Measurements from ENCODE around the gene SRSF2. TPM values are rescaled to one million over a fixed set of nuclear protein-coding genes. Genes with fewer than 3 reads are reported as not detected.
"Not testable (repeated sequence)": the region's sequence is repeated elsewhere in the genome, so short reads cannot be mapped to it uniquely, and the experiment has no call there.

The SRSF2 gene
- total RNA-seq, 4 donors from 2014 or later = 208 to 463 (median 244) TPM

DNA sequence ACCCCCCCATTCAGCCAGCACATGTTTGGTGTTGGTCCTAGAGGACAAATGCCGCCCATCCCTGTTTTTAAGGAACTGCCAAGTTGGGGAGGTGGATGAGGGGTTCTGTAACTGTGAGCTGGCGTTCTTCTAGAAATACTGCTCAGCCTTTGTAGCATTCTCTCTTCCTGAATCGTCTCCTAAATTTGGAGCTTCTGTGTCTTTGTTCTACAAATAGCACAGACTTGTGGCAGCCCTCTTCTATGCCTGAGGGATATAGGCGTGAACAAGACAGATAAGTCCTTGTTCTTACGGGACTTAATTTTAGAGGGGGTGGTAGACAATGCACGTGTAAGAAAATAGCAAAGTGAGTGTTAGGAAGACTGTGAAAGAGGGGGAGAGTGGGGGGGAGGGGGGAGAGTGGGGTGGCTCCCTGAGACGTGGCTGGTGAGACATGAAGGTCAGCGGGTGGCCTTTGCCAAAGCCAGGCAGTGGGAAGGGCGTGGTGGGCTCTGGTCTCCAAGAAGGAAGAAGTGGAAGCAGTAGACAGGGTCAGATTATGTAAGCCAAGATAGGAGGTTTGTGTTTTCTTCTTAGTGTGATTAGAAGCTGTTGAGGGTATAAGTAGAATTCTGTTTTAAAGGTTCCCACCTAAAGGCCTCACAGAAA lies 10.7 kb upstream of the SRSF2 start:
- DNase-seq (ENCODE audit: low spot score) (no peak), ATAC-seq (ENCODE audit: low FRiP score) (no peak)
- no peak for TF ChIP-seq CTCF (IDR thresholded peaks at IDR 0.05)

- not testable (repeated sequence) for DNase-seq (ENCODE audit: low spot score); ATAC-seq (ENCODE audit: low FRiP score)
Measured at GRCh38 chr17:76745785-76746184, 8.7 kb upstream of the SRSF2 start.

- ATAC-seq (ENCODE audit: low FRiP score) = no peak
- TF ChIP-seq CTCF (IDR thresholded peaks at IDR 0.05) = no peak
- no peak for DNase-seq (ENCODE audit: low spot score)
Measured at GRCh38 chr17:76744747-76745146, 7.6 kb upstream of the SRSF2 start.

GRCh38 chr17:76742958-76743357 lies 5.8 kb upstream of the SRSF2 start:
- DNase-seq (ENCODE audit: low spot score) (no peak), ATAC-seq (ENCODE audit: low FRiP score) (no peak)
- no peak for TF ChIP-seq CTCF (IDR thresholded peaks at IDR 0.05)

GRCh38 chr17:76740329-76741118 lies 3.4 kb upstream of the SRSF2 start:
- ATAC-seq (ENCODE audit: low FRiP score) (no peak), DNase-seq (ENCODE audit: low spot score) (no peak)
- no peak for TF ChIP-seq CTCF (IDR thresholded peaks at IDR 0.05)

- not testable (repeated sequence) for ATAC-seq (ENCODE audit: low FRiP score); DNase-seq (ENCODE audit: low spot score)
Measured at GRCh38 chr17:76739568-76740115, 2.5 kb upstream of the SRSF2 start.

- DNase-seq (ENCODE audit: low spot score) (no peak), ATAC-seq (ENCODE audit: low FRiP score) (no peak)
- TF ChIP-seq CTCF (IDR thresholded peaks at IDR 0.05) = no peak
Measured at GRCh38 chr17:76738468-76738850, 1.3 kb upstream of the SRSF2 start.
